ENCODE measurements around the gene THSD4. TPM values are rescaled to one million over a fixed set of nuclear protein-coding genes. Genes with fewer than 3 reads are reported as not detected.

Gene THSD4
- polyA plus RNA-seq, 1 donor (not counting 4 experiments of a cell fraction or from before 2014, with no cell fraction given), result 24.5 TPM

GRCh38 chr15:71646767-71647486 lies 531.7 kb downstream of the THSD4 start:
- no peaks in the 10 kb centered on the region for H3K36me3 ChIP-seq (ENCODE audit: control insufficient read depth in 2 of 2, extremely low read depth in 1 of 2, insufficient read depth in 2 of 2, low read length in 2 of 2)
- no peak for DNase-seq (ENCODE audit: low read depth, low spot score)
- H2AFZ ChIP-seq (ENCODE audit: control insufficient read depth, low read length), result no peak overlapping the region
- H3K4me3 ChIP-seq (ENCODE audit: control insufficient read depth in 2 of 3, extremely low read depth in 1 of 3, insufficient read depth in 2 of 3, low read depth in 1 of 3, low read length in 3 of 3), result no peak overlapping the region
- H3K9ac ChIP-seq (ENCODE audit: control insufficient read depth, extremely low read depth, insufficient read depth, low read length), result no peak overlapping the region
- no peak for FAIRE-seq
- dilution Hi-C loops (cut with MboI; ENCODE audit: extremely low pct_ligation_motif_present, low sequenced_read_pairs), result no loop called here
- no peaks in the 10 kb centered on the region for H3K9me3 ChIP-seq (ENCODE audit: control insufficient read depth, low read depth, low read length)
- no peaks in the 10 kb centered on the region for H3K79me2 ChIP-seq (ENCODE audit: control insufficient read depth, insufficient read depth, low read length)
- H3K4me2 ChIP-seq (ENCODE audit: control insufficient read depth, extremely low read depth, insufficient read depth, low read depth, low read length), result no peak overlapping the region
- no peak overlapping the region for H3K27ac ChIP-seq (ENCODE audit: control insufficient read depth, insufficient read depth, low read length)
- H3K27me3 ChIP-seq (ENCODE audit: control insufficient read depth, extremely low read depth, insufficient read depth, low read length), result no peaks in the 10 kb centered on the region
- H4K20me1 ChIP-seq (ENCODE audit: control insufficient read depth, extremely low read depth, insufficient read depth, low read length), result no peaks in the 10 kb centered on the region
- TF ChIP-seq CTCF (optimal IDR thresholded peaks at IDR 0.05 in 1 of 3, IDR thresholded peaks at IDR 0.05 in 1 of 3, conservative IDR thresholded peaks at IDR 0.05 in 1 of 3; ENCODE audit: extremely low read depth in 1 of 3, insufficient read depth in 2 of 3, low read length in 3 of 3) (no peak), EZH2 (IDR thresholded peaks at IDR 0.05; ENCODE audit: low read length) (no peak)
- H3K9me1 ChIP-seq (ENCODE audit: control insufficient read depth, extremely low read depth, insufficient read depth, low read length), result no peaks in the 10 kb centered on the region
- H3K4me1 ChIP-seq (ENCODE audit: control insufficient read depth, extremely low read depth, insufficient read depth, low read length), result peaks cover 10% of the 10 kb centered on the region

- no peaks in the 10 kb centered on the region for H3K79me2 ChIP-seq (ENCODE audit: control insufficient read depth, insufficient read depth, low read length)
- no peaks in the 10 kb centered on the region for H3K36me3 ChIP-seq (ENCODE audit: control insufficient read depth in 2 of 2, extremely low read depth in 1 of 2, insufficient read depth in 2 of 2, low read length in 2 of 2)
- DNase-seq (ENCODE audit: low read depth, low spot score) (no peak), FAIRE-seq (no peak)
- TF ChIP-seq EZH2 (IDR thresholded peaks at IDR 0.05; ENCODE audit: low read length) (no peak), CTCF (optimal IDR thresholded peaks at IDR 0.05 in 1 of 3, IDR thresholded peaks at IDR 0.05 in 1 of 3, conservative IDR thresholded peaks at IDR 0.05 in 1 of 3; ENCODE audit: extremely low read depth in 1 of 3, insufficient read depth in 2 of 3, low read length in 3 of 3) (no peak)
- no peak overlapping the region for H3K9ac ChIP-seq (ENCODE audit: control insufficient read depth, extremely low read depth, insufficient read depth, low read length)
- no peaks in the 10 kb centered on the region for H3K9me3 ChIP-seq (ENCODE audit: control insufficient read depth, low read depth, low read length)
- no peaks in the 10 kb centered on the region for H3K9me1 ChIP-seq (ENCODE audit: control insufficient read depth, extremely low read depth, insufficient read depth, low read length)
- H3K4me2 ChIP-seq (ENCODE audit: control insufficient read depth, extremely low read depth, insufficient read depth, low read depth, low read length), result no peak overlapping the region
- no peaks in the 10 kb centered on the region for H4K20me1 ChIP-seq (ENCODE audit: control insufficient read depth, extremely low read depth, insufficient read depth, low read length)
- no peak overlapping the region for H3K27ac ChIP-seq (ENCODE audit: control insufficient read depth, insufficient read depth, low read length)
- no peak overlapping the region for H2AFZ ChIP-seq (ENCODE audit: control insufficient read depth, low read length)
- H3K4me3 ChIP-seq (ENCODE audit: control insufficient read depth in 2 of 3, extremely low read depth in 1 of 3, insufficient read depth in 2 of 3, low read depth in 1 of 3, low read length in 3 of 3), result no peak overlapping the region
- peaks cover 10% of the 10 kb centered on the region for H3K4me1 ChIP-seq (ENCODE audit: control insufficient read depth, extremely low read depth, insufficient read depth, low read length)
- dilution Hi-C loops (cut with MboI; ENCODE audit: extremely low pct_ligation_motif_present, low sequenced_read_pairs), result no loop called here
- no peaks in the 10 kb centered on the region for H3K27me3 ChIP-seq (ENCODE audit: control insufficient read depth, extremely low read depth, insufficient read depth, low read length)
Observed at GRCh38 chr15:71647487-71647808, 532.2 kb downstream of the THSD4 start.
